Neuronal stem cell (in vitro differentiated cells): Measurements from ENCODE around the gene HOXB3.

ENCODE experiments used
- DNase-seq: peaks from one replicate; pipeline ENCODE4 v3.0.0-alpha.2; 2013; ENCODE audit warnings: low spot score
- H2AFZ ChIP-seq: one replicate; pipeline ENCODE4 v1.6.1; 2013; ENCODE audit warnings: mild to moderate bottlenecking, low read length, inconsistent platforms
- H2AK5ac ChIP-seq: 2 replicates; pipeline ENCODE4 v1.6.1; 2013; ENCODE audit warnings: low read depth, mild to moderate bottlenecking, inconsistent platforms, low read length, moderate library complexity, mixed read lengths
- H2BK120ac ChIP-seq: 2 replicates; pipeline ENCODE4 v1.6.1; 2013; ENCODE audit warnings: low read depth, mild to moderate bottlenecking, inconsistent platforms, low read length, moderate library complexity, mixed read lengths
- H2BK12ac ChIP-seq: one replicate; pipeline ENCODE4 v1.6.1; 2013; ENCODE audit warnings: low read length, inconsistent platforms
- H2BK15ac ChIP-seq: 2 replicates; pipeline ENCODE4 v1.6.1; 2013; ENCODE audit warnings: mild to moderate bottlenecking, low read length, inconsistent platforms, mixed read lengths
- H2BK5ac ChIP-seq: one replicate; pipeline ENCODE4 v1.6.1; 2013; ENCODE audit warnings: inconsistent platforms, mild to moderate bottlenecking, low read length, moderate library complexity
- H3K14ac ChIP-seq: one replicate; pipeline ENCODE4 v1.6.1; 2013; ENCODE audit warnings: low read length, inconsistent platforms
- H3K18ac ChIP-seq: 2 replicates; pipeline ENCODE4 v1.6.1; 2013; ENCODE audit warnings: low read length, inconsistent platforms
- H3K23ac ChIP-seq: 2 replicates; pipeline ENCODE4 v1.6.1; 2013; ENCODE audit warnings: low read depth, mild to moderate bottlenecking, mixed read lengths, low read length, inconsistent platforms; ENCODE audit not compliant: poor library complexity
- H3K27ac ChIP-seq: replicated peaks from 3 replicates; pipeline ENCODE4 v1.5.1; 2013; ENCODE audit warnings: low read length, inconsistent platforms
- H3K27me3 ChIP-seq, 3 experiments: 2 replicates each; pipeline ENCODE4 v1.6.1; 2013; ENCODE audit warnings: low read length in 3 of 3, mild to moderate bottlenecking in 2 of 3, inconsistent platforms in 1 of 3, low read depth in 1 of 3, mixed read lengths in 1 of 3, moderate library complexity in 1 of 3; ENCODE audit not compliant: control insufficient read depth in 3 of 3, insufficient read depth in 3 of 3
- H3K36me3 ChIP-seq, 2 donors: replicated peaks in 1 of 2; 2 replicates each; pipeline ENCODE4 v1.6.1; 2013; ENCODE audit warnings: low read length in 2 of 2; ENCODE audit not compliant: control insufficient read depth in 2 of 2, insufficient read depth in 2 of 2
- H3K4ac ChIP-seq: 2 replicates; pipeline ENCODE4 v1.6.1; 2013; ENCODE audit warnings: inconsistent platforms, mild to moderate bottlenecking, low read length, moderate library complexity
- H3K4me1 ChIP-seq, 2 donors: 1 replicate in 1 of 2; 2 replicates in 1 of 2; pipeline ENCODE4 v1.6.1; 2013; ENCODE audit warnings: low read length in 2 of 2, low read depth in 1 of 2; ENCODE audit not compliant: control insufficient read depth in 2 of 2, insufficient read depth in 1 of 2
- H3K4me2 ChIP-seq: one replicate; pipeline ENCODE4 v1.6.1; 2013; ENCODE audit warnings: mild to moderate bottlenecking, low read length, inconsistent platforms; ENCODE audit not compliant: insufficient read depth, poor library complexity, severe bottlenecking
- H3K4me3 ChIP-seq, 2 donors: 2 replicates each; pipeline ENCODE4 v1.5.1; 2013; ENCODE audit warnings: low read length in 2 of 2, mild to moderate bottlenecking in 2 of 2, inconsistent platforms in 1 of 2, moderate library complexity in 1 of 2
- H3K79me1 ChIP-seq: one replicate; pipeline ENCODE4 v1.6.1; 2013; ENCODE audit warnings: low read depth, mild to moderate bottlenecking, inconsistent platforms, low read length, moderate library complexity
- H3K9ac ChIP-seq: one replicate; pipeline ENCODE4 v1.6.1; 2013; ENCODE audit warnings: mild to moderate bottlenecking, low read depth, low read length, inconsistent platforms; ENCODE audit not compliant: poor library complexity
- H3K9me3 ChIP-seq, 2 donors: replicated peaks in 1 of 2; 2 replicates each; pipeline versions ENCODE3 to v1.6.1; 2013; ENCODE audit warnings: low read length in 2 of 2, mild to moderate bottlenecking in 2 of 2, inconsistent platforms in 1 of 2, low read depth in 1 of 2, mixed read lengths in 1 of 2, moderate library complexity in 1 of 2; ENCODE audit not compliant: control insufficient read depth in 2 of 2, insufficient read depth in 1 of 2
- H4K8ac ChIP-seq: one replicate; pipeline ENCODE4 v1.6.1; 2013; ENCODE audit warnings: low read depth, mild to moderate bottlenecking, inconsistent platforms, low read length, moderate library complexity
- H4K91ac ChIP-seq: one replicate; pipeline ENCODE4 v1.6.1; 2013; ENCODE audit warnings: low read length, low read depth, mild to moderate bottlenecking, inconsistent platforms; ENCODE audit not compliant: poor library complexity
- WGBS, 2 donors: extraction: QIAGEN DNeasy Blood & Tissue Kit; methylation state at CpG; one replicate each; pipeline ENCODE4 v1.1.7; 2013; ENCODE audit warnings: missing lambda C conversion rate in 2 of 2, mixed read lengths in 1 of 2; ENCODE audit not compliant: insufficient read length in 2 of 2, insufficient replicate concordance in 1 of 2; ENCODE audit errors: extremely low coverage in 2 of 2; 5-methylcytosine and 5-hydroxymethylcytosine counted together

Gene HOXB3

GRCh38 chr17:48559122-48559839, 30.8 kb downstream of the HOXB3 start:
- Histone ChIP-seq H3K79me1 (peaks cover 2% of the 10 kb centered on the region), H3K27me3 (peaks cover 66 to 98% (median 97%) of the 10 kb centered on the region in 3 experiments), H3K18ac (no peak overlapping the region), H2BK15ac (no peak overlapping the region), H2BK12ac (no peak overlapping the region), H2BK5ac (no peak overlapping the region), H3K4me2 (no peak overlapping the region), H2BK120ac (no peak overlapping the region), H3K27ac (no peak overlapping the region), H3K4me3 (no peak overlapping the region), H4K8ac (no peak overlapping the region), H3K4ac (no peak overlapping the region), H2AK5ac (no peak overlapping the region), H3K23ac (no peak overlapping the region), H4K91ac (no peak overlapping the region), H3K14ac (no peak overlapping the region), H3K9me3 (no peaks in the 10 kb centered on the region), H2AFZ (no peak overlapping the region), H3K36me3 (no peaks in the 10 kb centered on the region), H3K4me1 (no peaks in the 10 kb centered on the region), H3K9ac (no peak overlapping the region)
- no peak for DNase-seq
- WGBS, 2 donors = no CpG with 5 or more reads among the region's 16 CpGs

DNA sequence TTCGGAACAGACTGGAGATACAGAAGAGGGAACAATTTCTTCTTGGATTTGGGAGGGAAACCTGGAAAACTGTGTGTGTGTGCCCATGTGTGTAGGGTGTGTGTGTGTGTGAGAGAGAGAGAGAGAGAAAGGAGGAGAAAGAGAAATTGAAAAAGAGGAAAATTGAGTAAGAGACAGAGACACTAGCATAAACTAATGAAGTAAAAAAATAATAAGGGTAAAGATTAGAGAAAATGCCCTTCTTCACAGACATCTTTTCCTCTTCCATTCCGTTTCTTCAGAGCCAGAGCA, 31.3 kb downstream of the HOXB3 start:
- no peak overlapping the region for H2AK5ac ChIP-seq
- no peak overlapping the region for H3K27ac ChIP-seq
- no peak overlapping the region for H3K14ac ChIP-seq
- no peak overlapping the region for H3K23ac ChIP-seq
- no peaks in the 10 kb centered on the region for H3K36me3 ChIP-seq
- H3K9me3 ChIP-seq = no peaks in the 10 kb centered on the region
- H3K27me3 ChIP-seq = peaks cover 69 to 99% (median 98%) of the 10 kb centered on the region in 3 experiments
- no CpG with 5 or more reads among the region's 2 CpGs for WGBS, 2 donors
- H4K91ac ChIP-seq = no peak overlapping the region
- no peak overlapping the region for H2AFZ ChIP-seq
- H2BK120ac ChIP-seq = no peak overlapping the region
- no peak overlapping the region for H2BK15ac ChIP-seq
- peaks cover 2% of the 10 kb centered on the region for H3K79me1 ChIP-seq
- H4K8ac ChIP-seq = no peak overlapping the region
- no peak overlapping the region for H3K18ac ChIP-seq
- no peak overlapping the region for H3K9ac ChIP-seq
- H2BK12ac ChIP-seq = no peak overlapping the region
- DNase-seq = no peak
- H2BK5ac ChIP-seq = no peak overlapping the region
- no peak overlapping the region for H3K4ac ChIP-seq
- H3K4me3 ChIP-seq = no peak overlapping the region
- no peaks in the 10 kb centered on the region for H3K4me1 ChIP-seq
- no peak overlapping the region for H3K4me2 ChIP-seq

- Histone ChIP-seq H2BK120ac (no peak overlapping the region), H3K14ac (no peak overlapping the region), H3K9ac (no peak overlapping the region), H3K79me1 (peaks cover 2% of the 10 kb centered on the region), H2BK12ac (no peak overlapping the region), H3K36me3 (no peaks in the 10 kb centered on the region), H4K91ac (no peak overlapping the region), H2AFZ (no peak overlapping the region), H4K8ac (no peak overlapping the region), H3K9me3 (no peaks in the 10 kb centered on the region), H3K4ac (no peak overlapping the region), H3K23ac (no peak overlapping the region), H3K27me3 (peaks cover 65 to 98% (median 97%) of the 10 kb centered on the region in 3 experiments), H2AK5ac (no peak overlapping the region), H2BK5ac (no peak overlapping the region), H3K27ac (no peak overlapping the region), H2BK15ac (no peak overlapping the region), H3K4me3 (no peak overlapping the region), H3K4me2 (no peak overlapping the region), H3K4me1 (no peaks in the 10 kb centered on the region), H3K18ac (no peak overlapping the region)
- no CpG with 5 or more reads among the region's 13 CpGs for WGBS, 2 donors
- DNase-seq = no peak
These were observed 31.8 kb downstream of the HOXB3 start for GRCh38 chr17:48558057-48558830.

DNA sequence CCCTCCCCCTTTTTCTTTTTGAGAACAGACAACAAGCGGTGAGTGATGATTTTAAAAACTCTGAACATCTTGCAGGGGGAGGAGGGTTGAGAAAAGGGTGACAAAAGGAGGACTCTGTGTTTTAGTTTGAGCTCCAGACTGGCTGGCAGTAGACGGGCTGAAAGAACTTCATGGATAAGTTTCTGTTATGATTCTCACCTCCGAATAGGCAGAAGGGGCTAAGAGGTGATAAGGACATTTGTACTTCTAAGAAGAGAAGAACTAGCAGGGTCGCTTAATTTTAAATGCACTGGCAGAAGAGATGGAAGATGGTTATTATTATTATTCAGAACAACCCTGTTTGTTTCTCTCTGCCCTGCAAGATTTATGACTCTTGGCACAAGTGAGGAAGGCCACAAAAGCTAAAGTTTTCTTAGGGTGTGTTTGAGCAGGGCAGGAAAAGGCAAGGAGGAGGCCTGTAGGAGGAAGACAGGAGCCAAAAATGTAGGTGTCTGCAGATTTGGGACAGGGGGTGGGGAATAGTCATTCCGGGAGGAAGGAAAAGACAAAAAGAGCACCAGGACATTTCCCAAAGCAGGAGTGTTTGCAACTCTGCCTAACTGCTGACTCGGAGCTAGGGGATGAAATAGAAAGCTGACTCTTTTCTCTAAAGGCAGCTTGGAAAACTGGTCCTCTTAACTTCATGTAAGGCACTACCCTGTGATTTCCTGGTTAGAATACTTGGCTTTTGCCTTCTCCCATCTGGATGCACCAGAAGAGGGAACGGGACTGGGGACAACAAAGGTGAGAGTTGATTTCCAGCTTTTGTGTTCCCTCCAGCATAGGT, 33.3 kb downstream of the HOXB3 start:
- H2BK12ac ChIP-seq = no peak overlapping the region
- H2BK5ac ChIP-seq = no peak overlapping the region
- H3K36me3 ChIP-seq = no peaks in the 10 kb centered on the region
- no peak overlapping the region for H3K4ac ChIP-seq
- no peak overlapping the region for H4K91ac ChIP-seq
- peaks cover 67 to 97% (median 97%) of the 10 kb centered on the region in 3 experiments for H3K27me3 ChIP-seq
- H2AFZ ChIP-seq = no peak overlapping the region
- peaks cover 2% of the 10 kb centered on the region for H3K79me1 ChIP-seq
- H3K14ac ChIP-seq = no peak overlapping the region
- H4K8ac ChIP-seq = no peak overlapping the region
- WGBS, 2 donors = no CpG with 5 or more reads among the region's 7 CpGs
- H3K9me3 ChIP-seq = peaks cover 0 to 2% of the 10 kb centered on the region in 2 donors
- H3K9ac ChIP-seq = no peak overlapping the region
- H2BK15ac ChIP-seq = no peak overlapping the region
- H2BK120ac ChIP-seq = no peak overlapping the region
- no peak overlapping the region for H3K4me2 ChIP-seq
- no peak overlapping the region for H3K27ac ChIP-seq
- H3K18ac ChIP-seq = no peak overlapping the region
- no peak overlapping the region for H2AK5ac ChIP-seq
- H3K4me1 ChIP-seq = no peaks in the 10 kb centered on the region
- no peak for DNase-seq
- H3K4me3 ChIP-seq = no peak overlapping the region
- H3K23ac ChIP-seq = no peak overlapping the region
